Measurements from ENCODE around the gene VTN.

Gene VTN

GRCh38 chr17:28395426-28395825 lies 25.3 kb upstream of the VTN start:
- no peak for DNase-seq

GRCh38 chr17:28394337-28395116 lies 24.4 kb upstream of the VTN start:
- no peak for DNase-seq

DNA sequence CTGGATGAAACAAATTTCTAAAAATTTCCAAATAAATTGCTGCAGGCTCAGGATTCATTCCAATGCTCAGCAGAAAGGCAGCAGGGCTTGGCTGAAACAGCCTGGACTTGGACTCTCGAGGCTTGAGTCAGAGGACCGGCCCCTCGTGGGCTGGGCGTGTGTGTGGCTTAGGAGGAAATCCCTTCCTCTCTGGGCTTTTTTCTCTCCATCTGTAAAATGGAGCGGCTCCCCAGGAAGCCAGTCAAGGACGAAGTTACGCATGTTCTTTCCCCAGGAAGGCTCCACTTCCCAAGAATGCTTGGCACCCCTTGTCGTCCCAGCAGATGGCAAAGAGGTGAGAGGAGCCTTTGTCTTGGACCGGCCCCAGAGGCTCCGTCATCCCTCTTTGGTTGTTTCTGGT lies 22.4 kb upstream of the VTN start:
- DNase-seq, result no peak

DNA sequence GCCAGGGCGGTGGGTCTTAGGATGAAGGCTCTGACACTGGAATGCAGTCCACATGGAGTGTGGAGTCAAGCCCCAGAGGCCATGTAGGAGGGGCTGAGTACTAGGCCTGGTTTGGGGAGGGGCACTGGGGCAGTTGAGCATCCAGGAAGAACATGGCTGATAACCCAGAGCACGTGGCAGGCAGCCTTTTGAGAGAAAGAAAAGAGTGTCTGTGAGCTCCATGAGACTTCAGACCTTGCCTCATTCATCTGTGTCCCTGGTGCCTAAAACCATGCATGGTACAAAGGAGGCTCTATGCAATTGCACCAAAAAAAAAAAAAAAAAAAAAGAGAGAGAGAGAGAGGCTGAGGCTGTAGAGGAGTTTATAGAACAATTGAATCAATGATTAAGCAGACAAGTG lies 21.3 kb upstream of the VTN start:
- no peak for DNase-seq

- no peak for DNase-seq
These were observed 20.9 kb upstream of the VTN start for GRCh38 chr17:28390984-28391383.

DNA sequence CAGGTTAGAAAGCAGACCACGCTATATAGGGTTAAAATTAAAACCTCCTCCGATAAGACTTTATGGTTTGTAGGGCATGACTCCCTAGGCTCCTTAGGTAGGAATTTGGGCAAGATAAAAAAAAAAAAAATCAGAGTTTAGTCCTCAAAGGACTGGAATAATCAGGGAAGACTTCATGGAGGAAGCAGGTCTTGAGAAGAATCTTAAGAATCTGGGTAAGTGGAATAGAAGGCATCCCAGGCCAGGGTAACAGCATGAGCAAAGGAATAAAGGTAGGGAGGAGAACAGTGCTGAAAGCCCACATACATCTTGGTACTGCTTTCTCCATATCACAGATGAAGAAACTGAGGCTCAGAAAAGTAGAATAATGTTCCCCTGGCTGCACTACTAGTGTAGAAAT lies 20.5 kb upstream of the VTN start:
- DNase-seq, result no peak

DNA sequence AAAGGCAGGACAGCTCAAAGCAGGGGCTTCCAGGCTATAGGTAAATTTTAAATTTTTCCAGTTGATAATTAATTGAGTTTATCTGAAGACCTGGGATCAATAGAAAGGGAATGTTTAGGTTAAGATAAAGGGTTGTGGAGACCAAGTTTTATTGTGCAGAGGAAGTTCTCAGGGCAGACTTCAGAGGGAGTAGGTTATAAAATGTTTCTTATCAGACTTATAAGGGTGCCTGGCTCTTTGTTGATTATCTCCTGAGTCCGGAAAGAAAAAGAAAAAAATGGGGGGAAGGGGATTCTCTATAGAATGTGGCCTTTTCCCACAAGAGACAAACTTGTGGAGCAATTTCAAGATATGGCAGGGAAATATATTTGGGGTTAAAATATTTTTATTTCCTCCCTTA lies 20.0 kb upstream of the VTN start:
- no peak for DNase-seq

GRCh38 chr17:28388106-28388505 lies 18.0 kb upstream of the VTN start:
- no peak for DNase-seq

DNA sequence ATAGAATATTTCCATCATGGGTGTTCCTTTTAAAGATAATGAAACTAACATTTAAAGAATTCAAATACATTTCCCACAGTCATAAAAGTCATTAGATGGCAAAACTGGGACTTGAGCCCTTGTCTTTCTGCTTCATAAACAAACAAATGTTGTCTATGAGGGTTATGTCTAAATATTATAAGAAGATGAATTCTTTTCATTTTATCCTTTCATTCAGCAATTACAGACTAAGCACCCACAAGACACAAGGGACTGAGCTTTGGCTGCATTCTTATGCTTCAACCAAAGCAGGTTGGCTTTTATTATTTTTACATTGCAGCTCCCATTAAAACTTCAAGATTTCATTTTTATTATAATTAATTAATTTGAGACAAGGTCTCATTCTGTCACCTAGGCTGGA lies 16.3 kb upstream of the VTN start:
- no peak for DNase-seq

DNA sequence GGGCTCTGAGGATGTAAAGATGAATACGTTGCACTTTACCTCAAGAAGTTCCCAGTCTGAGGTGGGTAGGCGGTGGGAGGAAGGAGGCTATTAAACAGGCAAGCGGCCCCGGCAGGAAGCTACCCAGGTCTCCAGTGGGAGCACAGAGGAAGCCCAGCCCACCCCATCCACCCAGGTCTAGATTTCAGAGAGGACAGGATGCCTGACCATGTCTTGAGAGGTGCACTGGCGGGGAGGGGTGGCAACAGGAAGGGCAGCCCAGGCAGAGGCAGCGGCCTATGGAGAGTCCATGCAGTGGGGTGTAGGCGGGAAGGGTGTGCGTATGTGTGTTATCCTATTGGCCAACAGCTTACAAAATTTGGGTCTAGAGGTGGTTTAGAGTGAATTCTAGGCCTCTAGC lies 15.3 kb upstream of the VTN start:
- no peak for DNase-seq

DNA sequence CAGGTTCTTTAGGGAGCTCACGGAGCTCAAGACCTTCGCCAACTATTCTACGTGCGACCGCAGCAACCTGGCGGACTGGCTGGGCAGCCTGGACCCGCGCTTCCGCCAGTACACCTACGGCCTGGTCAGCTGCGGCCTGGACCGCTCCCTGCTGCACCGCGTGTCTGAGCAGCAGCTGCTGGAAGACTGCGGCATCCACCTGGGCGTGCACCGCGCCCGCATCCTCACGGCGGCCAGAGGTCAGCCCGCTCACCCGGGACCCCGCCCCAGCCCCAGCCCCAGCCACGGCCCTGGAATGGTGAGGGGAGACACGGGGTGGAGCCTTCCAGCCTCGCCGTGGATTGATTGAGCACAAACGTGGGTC lies 14.9 kb upstream of the VTN start:
- no peak for DNase-seq

DNA sequence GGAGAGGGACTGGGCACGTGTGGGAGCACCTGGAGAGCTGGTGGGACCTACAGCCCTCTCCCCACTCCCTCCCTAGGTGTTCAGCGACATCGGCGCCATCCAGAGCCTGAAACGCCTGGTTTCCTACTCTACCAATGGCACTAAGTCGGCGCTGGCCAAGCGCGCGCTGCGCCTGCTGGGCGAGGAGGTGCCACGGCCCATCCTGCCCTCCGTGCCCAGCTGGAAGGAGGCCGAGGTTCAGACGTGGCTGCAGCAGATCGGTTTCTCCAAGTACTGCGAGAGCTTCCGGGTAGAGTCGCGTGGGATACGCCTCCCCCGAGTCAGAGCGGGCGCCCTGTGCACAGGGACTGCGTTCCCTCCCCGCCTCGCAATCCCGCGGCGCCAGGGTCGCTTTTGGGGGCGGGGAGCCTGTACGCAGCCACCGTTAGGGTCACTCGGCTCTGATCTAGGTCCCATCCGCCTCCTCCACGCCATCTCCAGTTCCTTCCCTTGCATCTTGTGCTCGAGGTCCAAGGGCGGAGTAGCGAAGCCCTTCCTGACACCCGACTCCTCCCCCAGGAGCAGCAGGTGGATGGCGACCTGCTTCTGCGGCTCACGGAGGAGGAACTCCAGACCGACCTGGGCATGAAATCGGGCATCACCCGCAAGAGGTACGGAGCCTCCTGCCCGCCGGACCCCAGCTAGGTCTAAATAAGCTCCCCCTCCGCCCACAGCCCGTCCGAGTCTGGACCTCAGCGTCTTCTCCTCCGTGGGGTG lies 14.4 kb upstream of the VTN start:
- no peak for DNase-seq

DNA sequence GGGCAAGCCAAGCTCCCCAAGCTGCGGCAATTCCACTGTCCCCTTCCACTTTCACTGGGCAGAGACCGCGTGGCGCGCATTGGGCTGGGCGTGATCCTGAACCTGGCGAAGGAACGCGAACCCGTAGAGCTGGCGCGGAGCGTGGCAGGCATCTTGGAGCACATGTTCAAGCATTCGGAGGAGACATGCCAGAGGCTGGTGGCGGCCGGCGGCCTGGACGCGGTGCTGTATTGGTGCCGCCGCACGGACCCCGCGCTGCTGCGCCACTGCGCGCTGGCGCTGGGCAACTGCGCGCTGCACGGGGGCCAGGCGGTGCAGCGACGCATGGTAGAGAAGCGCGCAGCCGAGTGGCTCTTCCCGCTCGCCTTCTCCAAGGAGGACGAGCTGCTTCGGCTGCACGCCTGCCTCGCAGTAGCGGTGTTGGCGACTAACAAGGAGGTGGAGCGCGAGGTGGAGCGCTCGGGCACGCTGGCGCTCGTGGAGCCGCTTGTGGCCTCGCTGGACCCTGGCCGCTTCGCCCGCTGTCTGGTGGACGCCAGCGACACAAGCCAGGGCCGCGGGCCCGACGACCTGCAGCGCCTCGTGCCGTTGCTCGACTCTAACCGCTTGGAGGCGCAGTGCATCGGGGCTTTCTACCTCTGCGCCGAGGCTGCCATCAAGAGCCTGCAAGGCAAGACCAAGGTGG lies 11.2 kb upstream of the VTN start:
- no peak for DNase-seq

GRCh38 chr17:28379814-28380801 lies 10.0 kb upstream of the VTN start:
- DNase-seq, result no peak

- no peak for DNase-seq
These were observed 2.8 kb upstream of the VTN start for GRCh38 chr17:28372945-28373274.

- DNase-seq, result no peak
These were observed 2.3 kb upstream of the VTN start for GRCh38 chr17:28372203-28372944.

GRCh38 chr17:28371245-28372202 lies 1.4 kb upstream of the VTN start, which contains the start of gene SARM1:
TSS of gene SARM1 (plus strand) at chr17:28371694. CDS start at chr17:28372033, 339 bp downstream.
- DNase-seq, result peak; percentile 88

- no peak for DNase-seq
These were observed 617 bp upstream of the VTN start for GRCh38 chr17:28370744-28371103.

DNA sequence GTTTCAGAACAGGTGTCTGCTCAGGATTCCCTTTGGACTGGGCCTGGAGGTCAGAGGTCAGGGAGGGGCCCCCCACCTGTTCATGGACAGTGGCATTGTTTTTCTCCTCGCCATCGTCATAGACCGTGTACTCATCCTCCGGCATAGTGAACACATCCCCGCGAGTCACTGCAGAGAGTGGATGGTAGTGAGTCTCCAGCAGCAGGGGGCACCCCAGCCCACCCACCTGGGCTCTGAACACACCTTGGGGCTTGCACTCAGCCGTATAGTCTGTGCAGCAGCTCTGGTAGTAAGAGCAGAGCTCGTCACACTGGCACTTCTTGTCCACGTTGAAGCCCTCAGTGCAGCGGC lies 448 bp downstream of the VTN start:
- no peak for DNase-seq

GRCh38 chr17:28368915-28369683 lies 1.0 kb downstream of the VTN start:
- DNase-seq, result no peak
